ENCODE data around the gene LRMDA. TPM values are rescaled to one million over a fixed set of nuclear protein-coding genes. Genes with fewer than 3 reads are reported as not detected.

LRMDA gene
- total RNA-seq, 4 donors from 2014 or later: 2.2 to 7.8 (median 4.5) TPM

GRCh38 chr10:75593692-75594556 is 162.5 kb downstream of the LRMDA start:
- no peaks in the 10 kb centered on the region for H3K36me3 ChIP-seq
- no peak overlapping the region for H3K27ac ChIP-seq

GRCh38 chr10:75596930-75597620 is 165.7 kb downstream of the LRMDA start:
- 48 to 53% methylated on average over 5 to 6 of the region's 6 CpGs for WGBS, 2 donors (ENCODE audit: low coverage in 1 of 2)
- Histone ChIP-seq H3K9me3 (no peaks in the 10 kb centered on the region), H3K36me3 (no peaks in the 10 kb centered on the region), H3K27ac (no peak overlapping the region), H3K4me3 (no peak overlapping the region), H3K4me1 (no peaks in the 10 kb centered on the region), H3K27me3 (no peaks in the 10 kb centered on the region)
- no peak for TF ChIP-seq POLR2A (IDR thresholded peaks at IDR 0.05)
- TF ChIP-seq EP300 (IDR thresholded peaks at IDR 0.05; ENCODE audit: low read depth): no peak
- TF ChIP-seq POLR2AphosphoS5 (IDR thresholded peaks at IDR 0.05): no peak
- no peak for TF ChIP-seq CTCF (IDR thresholded peaks at IDR 0.05)
- DNase-seq: no peak
- intact Hi-C loops (cut with DNase I; ENCODE audit: low total_unique reads) (no loop called here), in situ Hi-C loops (cut with MboI; ENCODE audit: low pct_ligation_motif_present in 1 of 4, low pct_unique_long_range_greater_than_20kb in 1 of 4, low sequenced_read_pairs in 3 of 4) (no loop called here)

More at GRCh38 chr10:75593692-75594556, 162.5 kb downstream of the LRMDA start:
- no peak for TF ChIP-seq EP300 (IDR thresholded peaks at IDR 0.05; ENCODE audit: low read depth)
- no peak for TF ChIP-seq POLR2AphosphoS5 (IDR thresholded peaks at IDR 0.05)
- no peak for TF ChIP-seq CTCF (IDR thresholded peaks at IDR 0.05)
- TF ChIP-seq POLR2A (IDR thresholded peaks at IDR 0.05): no peak
- in situ Hi-C loops (cut with MboI; ENCODE audit: low pct_ligation_motif_present in 1 of 4, low pct_unique_long_range_greater_than_20kb in 1 of 4, low sequenced_read_pairs in 3 of 4): no loop called here
- Histone ChIP-seq H3K4me3 (no peak overlapping the region), H3K27me3 (no peaks in the 10 kb centered on the region), H3K9me3 (no peaks in the 10 kb centered on the region), H3K4me1 (no peaks in the 10 kb centered on the region)
- intact Hi-C loops (cut with DNase I; ENCODE audit: low total_unique reads): no loop called here
- no peak for DNase-seq
- WGBS, 2 donors (ENCODE audit: low coverage in 1 of 2): 82 to 85% methylated on average over 4 to 14 of the region's 14 CpGs

- Histone ChIP-seq H3K4me1 (no peaks in the 10 kb centered on the region), H3K27me3 (no peaks in the 10 kb centered on the region), H3K36me3 (no peaks in the 10 kb centered on the region), H3K27ac (no peak overlapping the region), H3K9me3 (no peaks in the 10 kb centered on the region), H3K4me3 (no peak overlapping the region)
- TF ChIP-seq POLR2A (IDR thresholded peaks at IDR 0.05) (no peak), POLR2AphosphoS5 (IDR thresholded peaks at IDR 0.05) (no peak), EP300 (IDR thresholded peaks at IDR 0.05; ENCODE audit: low read depth) (no peak), CTCF (IDR thresholded peaks at IDR 0.05) (no peak)
- 80 to 81% methylated on average over 9 to 15 of the region's 15 CpGs for WGBS, 2 donors (ENCODE audit: low coverage in 1 of 2)
- in situ Hi-C loops (cut with MboI; ENCODE audit: low pct_ligation_motif_present in 1 of 4, low pct_unique_long_range_greater_than_20kb in 1 of 4, low sequenced_read_pairs in 3 of 4) (no loop called here), intact Hi-C loops (cut with DNase I; ENCODE audit: low total_unique reads) (no loop called here)
- no peak for DNase-seq
These were observed 166.5 kb downstream of the LRMDA start for GRCh38 chr10:75597773-75598440.

GRCh38 chr10:75598998-75599397 is 167.6 kb downstream of the LRMDA start:
- no peaks in the 10 kb centered on the region for H3K27me3 ChIP-seq
- no peaks in the 10 kb centered on the region for H3K9me3 ChIP-seq
- no peak for DNase-seq
- 82 to 89% methylated on average over 1 to 5 of the region's 5 CpGs for WGBS, 2 donors (ENCODE audit: low coverage in 1 of 2)
- TF ChIP-seq POLR2A (IDR thresholded peaks at IDR 0.05) (no peak), CTCF (IDR thresholded peaks at IDR 0.05) (no peak), EP300 (IDR thresholded peaks at IDR 0.05; ENCODE audit: low read depth) (no peak), POLR2AphosphoS5 (IDR thresholded peaks at IDR 0.05) (no peak)
- no peak overlapping the region for H3K27ac ChIP-seq
- H3K4me3 ChIP-seq: no peak overlapping the region
- H3K36me3 ChIP-seq: no peaks in the 10 kb centered on the region
- intact Hi-C loops (cut with DNase I; ENCODE audit: low total_unique reads): no loop called here
- in situ Hi-C loops (cut with MboI; ENCODE audit: low pct_ligation_motif_present in 1 of 4, low pct_unique_long_range_greater_than_20kb in 1 of 4, low sequenced_read_pairs in 3 of 4): no loop called here
- no peaks in the 10 kb centered on the region for H3K4me1 ChIP-seq

Measured in transverse colon (tissue), 4 donors.